CD14-positive monocyte (primary cell): ENCODE measurements around the gene ZNF622. TPM values are rescaled to one million over a fixed set of nuclear protein-coding genes. Genes with fewer than 3 reads are reported as not detected.

Experiments
- DNase-seq, 3 donors: peaks; one replicate each; pipeline ENCODE4 v3.0.0-alpha.2; 2011 to 2022
- H2AFZ ChIP-seq: 2 replicates; pipeline ENCODE4 v1.6.0; 2012; ENCODE audit warnings: mild to moderate bottlenecking, low read depth, low read length, inconsistent platforms; ENCODE audit not compliant: insufficient read depth, poor library complexity, severe bottlenecking
- H3K27ac ChIP-seq, 2 donors: 1 replicate in 1 of 2; 2 replicates in 1 of 2; pipeline ENCODE4 v1.5.1; 2012 to 2013; ENCODE audit warnings: low read length in 2 of 2, control low read depth in 1 of 2, inconsistent platforms in 1 of 2, low read depth in 1 of 2, mild to moderate bottlenecking in 1 of 2
- H3K27me3 ChIP-seq, 2 donors: one replicate each; pipeline versions ENCODE4 v1.6.0 to v1.6.1; 2011 to 2013; ENCODE audit warnings: low read length in 2 of 2; ENCODE audit not compliant: control insufficient read depth in 2 of 2, insufficient read depth in 2 of 2
- H3K36me3 ChIP-seq, 2 donors: replicated peaks in 1 of 2; 1 replicate in 1 of 2; 2 replicates in 1 of 2; pipeline versions ENCODE4 v1.5.1 to v1.6.1; 2012 to 2013; ENCODE audit warnings: low read length in 2 of 2, control low read depth in 1 of 2, inconsistent platforms in 1 of 2, mild to moderate bottlenecking in 1 of 2; ENCODE audit not compliant: insufficient read depth in 2 of 2, control insufficient read depth in 1 of 2
- H3K4me1 ChIP-seq, 2 donors: 1 replicate in 1 of 2; 2 replicates in 1 of 2; pipeline versions ENCODE4 v1.5.1 to v1.6.1; 2012 to 2013; ENCODE audit warnings: low read length in 2 of 2, control low read depth in 1 of 2, inconsistent platforms in 1 of 2, mild to moderate bottlenecking in 1 of 2, moderate library complexity in 1 of 2; ENCODE audit not compliant: insufficient read depth in 2 of 2, control insufficient read depth in 1 of 2
- H3K4me2 ChIP-seq: replicated peaks from 2 replicates; pipeline ENCODE3; 2012; ENCODE audit warnings: low read length, moderate library complexity, mild to moderate bottlenecking; ENCODE audit not compliant: poor library complexity, severe bottlenecking; ENCODE audit errors: extremely low read depth
- H3K4me3 ChIP-seq, 3 experiments: fragments of 200-600 bp in 1 of 3; sonication (generic) in 1 of 3; replicated peaks in 1 of 3; 1 replicate in 2 of 3; 2 replicates in 1 of 3; pipeline ENCODE4 v1.5.1; 2011 to 2013; ENCODE audit warnings: low read length in 3 of 3, mild to moderate bottlenecking in 3 of 3, control low read depth in 2 of 3, low read depth in 2 of 3, inconsistent platforms in 1 of 3, moderate library complexity in 1 of 3
- H3K79me2 ChIP-seq: 2 replicates; pipeline ENCODE4 v1.6.0; 2012; ENCODE audit warnings: mild to moderate bottlenecking, control low read depth, inconsistent platforms, low read length, moderate library complexity; ENCODE audit not compliant: insufficient read depth
- H3K9ac ChIP-seq: 2 replicates; pipeline ENCODE4 v1.6.0; 2017; ENCODE audit warnings: low read length, mild to moderate bottlenecking; ENCODE audit not compliant: insufficient read depth, poor library complexity, severe bottlenecking
- H3K9me3 ChIP-seq, 2 donors: replicated peaks in 1 of 2; 1 replicate in 1 of 2; 2 replicates in 1 of 2; pipeline versions ENCODE4 v1.5.1 to v1.6.1; 2012 to 2013; ENCODE audit warnings: low read length in 2 of 2, control low read depth in 1 of 2; ENCODE audit not compliant: control insufficient read depth in 1 of 2, insufficient read depth in 1 of 2
- H4K20me1 ChIP-seq: 2 replicates; pipeline ENCODE4 v1.6.0; 2012; ENCODE audit warnings: mild to moderate bottlenecking, low read length, control low read depth, moderate library complexity; ENCODE audit not compliant: insufficient read depth
- H3K27ac Mint-ChIP-seq, 7 donors: one replicate each; pipeline ENCODE4 v1.8.0; 2020; ENCODE audit warnings: mild to moderate bottlenecking in 7 of 7, mixed read lengths in 7 of 7, moderate library complexity in 6 of 7, inconsistent platforms in 2 of 7
- H3K27me3 Mint-ChIP-seq, 3 donors: one replicate each; pipeline ENCODE4 v1.8.0; 2021 to 2022; ENCODE audit warnings: low read depth in 3 of 3, mild to moderate bottlenecking in 3 of 3, mixed read lengths in 3 of 3, moderate library complexity in 3 of 3, inconsistent platforms in 1 of 3
- H3K36me3 Mint-ChIP-seq, 2 donors: one replicate each; pipeline ENCODE4 v1.8.0; 2020; ENCODE audit warnings: mixed read lengths in 2 of 2, inconsistent platforms in 1 of 2, mild to moderate bottlenecking in 1 of 2
- H3K4me1 Mint-ChIP-seq: one replicate; pipeline ENCODE4 v1.8.0; 2020; ENCODE audit warnings: mild to moderate bottlenecking, mixed read lengths
- H3K4me3 Mint-ChIP-seq, 2 donors: one replicate each; pipeline ENCODE4 v1.8.0; 2020; ENCODE audit warnings: mild to moderate bottlenecking in 2 of 2, mixed read lengths in 2 of 2, moderate library complexity in 1 of 2
- H3K9me3 Mint-ChIP-seq, 7 donors: one replicate each; pipeline ENCODE4 v1.8.0; 2020 to 2022; ENCODE audit warnings: mixed read lengths in 7 of 7, mild to moderate bottlenecking in 6 of 7, moderate library complexity in 6 of 7, inconsistent platforms in 2 of 7
- CTCF ChIP-seq: fragments of 200-600 bp; IDR thresholded peaks from one replicate; pipeline ENCODE4 v1.8.0; 2022; ENCODE audit warnings: antibody characterized with exemption, mild to moderate bottlenecking
- whole genome bisulfite sequencing: methylation state at CpG from one replicate; pipeline ENCODE4 v1.1.5; 2013; ENCODE audit warnings: missing lambda C conversion rate; ENCODE audit not compliant: insufficient coverage; 5-methylcytosine and 5-hydroxymethylcytosine counted together
- intact Hi-C, 2 donors: fragments of 100-400 bp; cut with micrococcal nuclease; formaldehyde crosslinking; loops; one replicate each; pipeline versions ENCODE4 v1.15.0 to v1.15.1; 2023
- polyA minus RNA-seq: library from RNA; depleted of rRNA, polyadenylated mRNA; stranded (reverse); fragments of >200 nt; gene quantifications from 2 replicates; pipeline ENCODE4 v1.2.3, GENCODE V29; 2012
- polyA plus RNA-seq, 3 donors: library from polyadenylated mRNA; depleted of rRNA in 1 of 3; unstranded in 2 of 3; stranded (reverse) in 1 of 3; fragments of 300-500 nt in 2 of 3; fragments of >200 nt in 1 of 3; fragmentation: Illumina TruSeq in 2 of 3; gene quantifications; 1 replicate in 2 of 3; 2 replicates in 1 of 3; pipeline ENCODE4 v1.2.3, GENCODE V29; 2012 to 2021
- total RNA-seq, 12 experiments: library from RNA in 1 of 12; stranded (reverse) in 1 of 12; fragments of 120-200 nt in 1 of 12; gene quantifications; one replicate each; pipeline ENCODE4 v1.2.4 and lab custom pipeline; 2013 to 2026; ENCODE audit warnings: mixed read lengths in 6 of 12, inconsistent platforms in 1 of 12

The ZNF622 gene
- total RNA-seq (2013) = 39.8 TPM
- polyA plus RNA-seq = 10 to 100 TPM in 2 of 3 donors, 1 to 10 TPM in 1; 6.1 to 30.1 (median 25.8) TPM
- 22.0 and 31.5 TPM in 2 replicates for polyA minus RNA-seq
- 36.1 to 81.7 (median 49.4) reads per million in 11 experiments for total RNA-seq (lab: John Stamatoyannopoulos, UW)

- Histone ChIP-seq H2AFZ (peak within 1 kb of the TSS; percentile 97), H3K4me3 (peak within 1 kb of the TSS; percentile 81 to 97 (median 95)), H3K36me3 (peaks cover 27 to 31% of the 10 kb centered on the region in 2 donors), H3K9ac (peak within 1 kb of the TSS; percentile 82), H3K27me3 (no peaks in the 10 kb centered on the region), H3K9me3 (no peaks in the 10 kb centered on the region), H3K4me1 (peaks cover 37 to 56% of the 10 kb centered on the region in 2 donors), H3K79me2 (peaks cover 63% of the 10 kb centered on the region), H3K27ac (peak within 1 kb of the TSS; percentile 73 to 88), H4K20me1 (peaks cover 45% of the 10 kb centered on the region), H3K4me2 (peak within 1 kb of the TSS; percentile 98)
- Mint-ChIP-seq H3K27me3 (no peaks in the 10 kb centered on the region), H3K9me3 (no peaks in the 10 kb centered on the region), H3K4me1 (peaks cover 63% of the 10 kb centered on the region), H3K4me3 (peak within 1 kb of the TSS; percentile 94 to 97), H3K27ac (peak within 1 kb of the TSS; percentile 93 to 98 (median 97)), H3K36me3 (peaks cover 35 to 37% of the 10 kb centered on the region in 2 donors)
- WGBS = under 1% methylated on average over 71 of the region's 75 CpGs
- intact Hi-C loops = loop anchor here in 1 of 2 donors (10.0 kb wide), 1 partner anchor 159 kb away; no protein-coding TSS in a partner anchor
- peak; percentile 89 to 96 (median 94) for DNase-seq
- TF ChIP-seq CTCF = no peak
Observed at GRCh38 chr5:16465544-16466432, at the start of gene ZNF622. TSS of gene ZNF622 (minus strand) at chr5:16465800. CDS start at chr5:16465665, 135 bp downstream.

GRCh38 chr5:16510098-16510497 is 44.5 kb upstream of the ZNF622 start:
- no peak overlapping the region for H3K9ac ChIP-seq
- H3K27ac ChIP-seq = no peak overlapping the region
- peaks cover 0 to 1% (median 0%) of the 10 kb centered on the region in 3 donors for H3K27me3 Mint-ChIP-seq
- H3K4me3 Mint-ChIP-seq = no peak overlapping the region
- H3K4me1 Mint-ChIP-seq = peaks cover 17% of the 10 kb centered on the region
- no peak overlapping the region for H2AFZ ChIP-seq
- DNase-seq = peak in 1 of 3 donors; percentile 40
- peak overlapping the region in 1 of 7 donors; percentile 50 for H3K27ac Mint-ChIP-seq
- intact Hi-C loops = no loop called here
- H3K4me1 ChIP-seq = peaks cover 0 to 11% of the 10 kb centered on the region in 2 donors
- no peaks in the 10 kb centered on the region for H3K36me3 Mint-ChIP-seq
- H3K9me3 Mint-ChIP-seq = peaks cover 0 to 3% (median 0%) of the 10 kb centered on the region in 7 donors
- no peaks in the 10 kb centered on the region for H3K9me3 ChIP-seq
- H3K36me3 ChIP-seq = no peaks in the 10 kb centered on the region
- no peak for TF ChIP-seq CTCF
- no peaks in the 10 kb centered on the region for H3K27me3 ChIP-seq
- no peaks in the 10 kb centered on the region for H4K20me1 ChIP-seq
- H3K4me2 ChIP-seq = no peak overlapping the region
- WGBS = 83% methylated on average over 2 of the region's 3 CpGs
- no peak overlapping the region for H3K4me3 ChIP-seq
- no peaks in the 10 kb centered on the region for H3K79me2 ChIP-seq
